ENCODE results near the gene HS3ST5.

DNA sequence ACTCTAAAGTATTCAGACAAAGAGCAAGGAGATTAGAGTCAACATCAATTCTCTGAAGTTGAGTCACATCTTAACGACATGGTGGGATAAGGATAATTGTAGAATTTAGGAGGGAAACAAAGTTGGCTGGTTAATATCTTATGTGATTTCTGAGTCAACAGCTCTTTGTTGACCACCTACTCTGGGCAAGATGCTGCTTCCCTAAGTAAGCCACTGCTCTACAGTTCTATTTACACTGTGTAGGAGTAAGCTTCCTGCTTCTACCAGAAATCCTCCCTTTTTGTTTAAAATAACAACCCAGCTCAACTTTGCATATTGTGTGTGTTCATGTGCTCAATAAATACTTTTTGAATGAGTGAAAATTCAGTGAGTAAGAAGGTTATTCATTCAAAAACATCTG, 3.1 kb downstream of the HS3ST5 start:
- TF ChIP-seq, protein P1, sequence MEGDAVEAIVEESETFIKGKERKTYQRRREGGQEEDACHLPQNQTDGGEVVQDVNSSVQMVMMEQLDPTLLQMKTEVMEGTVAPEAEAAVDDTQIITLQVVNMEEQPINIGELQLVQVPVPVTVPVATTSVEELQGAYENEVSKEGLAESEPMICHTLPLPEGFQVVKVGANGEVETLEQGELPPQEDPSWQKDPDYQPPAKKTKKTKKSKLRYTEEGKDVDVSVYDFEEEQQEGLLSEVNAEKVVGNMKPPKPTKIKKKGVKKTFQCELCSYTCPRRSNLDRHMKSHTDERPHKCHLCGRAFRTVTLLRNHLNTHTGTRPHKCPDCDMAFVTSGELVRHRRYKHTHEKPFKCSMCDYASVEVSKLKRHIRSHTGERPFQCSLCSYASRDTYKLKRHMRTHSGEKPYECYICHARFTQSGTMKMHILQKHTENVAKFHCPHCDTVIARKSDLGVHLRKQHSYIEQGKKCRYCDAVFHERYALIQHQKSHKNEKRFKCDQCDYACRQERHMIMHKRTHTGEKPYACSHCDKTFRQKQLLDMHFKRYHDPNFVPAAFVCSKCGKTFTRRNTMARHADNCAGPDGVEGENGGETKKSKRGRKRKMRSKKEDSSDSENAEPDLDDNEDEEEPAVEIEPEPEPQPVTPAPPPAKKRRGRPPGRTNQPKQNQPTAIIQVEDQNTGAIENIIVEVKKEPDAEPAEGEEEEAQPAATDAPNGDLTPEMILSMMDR (conservative IDR thresholded peaks at IDR 0.05), result no peak
- TF ChIP-seq EZH2 (IDR thresholded peaks at IDR 0.05; ENCODE audit: low read depth), result no peak

All from PC-9 (cell line).